ENCODE results near the gene SETD5. TPM values are rescaled to one million over a fixed set of nuclear protein-coding genes. Genes with fewer than 3 reads are reported as not detected.

SETD5 gene
- total RNA-seq, 1 donor from 2014 or later = 167 TPM

DNA sequence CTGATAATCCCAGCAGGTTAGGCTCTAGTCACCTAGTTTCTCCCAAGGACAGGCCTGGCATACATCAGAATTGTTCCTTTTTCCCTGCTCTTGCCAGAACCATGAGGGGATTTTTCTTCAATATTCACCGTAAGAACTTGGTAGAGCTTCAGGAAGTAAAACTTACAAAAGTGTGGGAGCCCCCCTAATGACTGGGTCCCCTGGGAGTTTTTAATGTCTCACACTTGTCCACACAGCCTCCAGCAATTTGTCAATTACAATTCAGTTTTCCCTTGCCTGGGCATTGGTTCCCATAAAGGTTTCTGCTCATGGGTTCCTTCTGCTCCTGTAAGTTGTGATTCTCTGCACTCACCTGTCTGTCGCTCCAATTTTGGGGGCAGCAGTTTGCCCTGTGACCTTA, 127.7 kb downstream of the SETD5 start:
- Mint-ChIP-seq H3K27ac (ENCODE audit: unreplicated experiment) (no peak overlapping the region), H3K9me3 (ENCODE audit: unreplicated experiment) (no peaks in the 10 kb centered on the region), H3K27me3 (ENCODE audit: low read depth, unreplicated experiment) (peaks cover 13% of the 10 kb centered on the region), H3K4me1 (ENCODE audit: low read depth, unreplicated experiment) (no peaks in the 10 kb centered on the region), H3K4me3 (ENCODE audit: unreplicated experiment) (no peak overlapping the region), H3K36me3 (ENCODE audit: low read depth, unreplicated experiment) (no peaks in the 10 kb centered on the region)
- DNase-seq (ENCODE audit: low read depth) = no peak
- no peaks in the 10 kb centered on the region for H3K9me3 ChIP-seq (ENCODE audit: insufficient read depth, low read depth, low read length)
- no peak overlapping the region for H3K27ac ChIP-seq (ENCODE audit: low read depth, low read length)
- H3K4me2 ChIP-seq (ENCODE audit: low read length) = no peak overlapping the region
- peaks cover 9% of the 10 kb centered on the region for H3K27me3 ChIP-seq (ENCODE audit: insufficient read depth, low read length)
- no peak overlapping the region for H2AFZ ChIP-seq (ENCODE audit: low read depth, low read length)
- TF ChIP-seq EZH2 (IDR thresholded peaks at IDR 0.05; ENCODE audit: insufficient read depth, low read length) (no peak), CTCF (IDR thresholded peaks at IDR 0.05; ENCODE audit: insufficient read depth, low read depth, low read length) (no peak)
- no peaks in the 10 kb centered on the region for H3K79me2 ChIP-seq (ENCODE audit: insufficient read depth, low read length)
- no peak overlapping the region for H3K9ac ChIP-seq (ENCODE audit: low read length)
- H3K4me1 ChIP-seq (ENCODE audit: insufficient read depth, low read length) = no peaks in the 10 kb centered on the region
- no peak for FAIRE-seq
- no peaks in the 10 kb centered on the region for H4K20me1 ChIP-seq (ENCODE audit: insufficient read depth, low read length)
- no peak overlapping the region for H3K4me3 ChIP-seq (ENCODE audit: insufficient read depth, low read depth, low read length)
- no peaks in the 10 kb centered on the region for H3K36me3 ChIP-seq (ENCODE audit: insufficient read depth, low read length)

Other genes with a start within 250 kb of the SETD5 start
- gene SRGAP3, start 148.0 kb upstream of the SETD5 start, total RNA-seq = 3.9 and 5.4 TPM in 2 replicates
- 32.7 and 36.6 TPM in 2 replicates for gene THUMPD3, start 34.6 kb upstream of the SETD5 start, total RNA-seq
- 0.11 TPM in 1 of 2 replicates, not detected in the other for gene LHFPL4, start 156.2 kb downstream of the SETD5 start, total RNA-seq

Measured in astrocyte (in vitro differentiated cells and primary cell).